GM12878 (cell line): ENCODE results near the gene NAV2. TPM values are rescaled to one million over a fixed set of nuclear protein-coding genes. Genes with fewer than 3 reads are reported as not detected.

Experiments
- ATAC-seq: fragments of 200-7000 bp; cut with Tn5 transposase; 3 replicates; pipeline ENCODE4 v1.9.1; 2020; ENCODE audit warnings: mild to moderate bottlenecking, moderate library complexity
- BruUV-seq: library from RNA; stranded (reverse); fragments of 400-500 nt; replicated peaks from 2 replicates; lab custom pipeline; 2021; lab: Mats Ljungman, UMichigan
- CTCF ChIA-PET: fragments of 300-600 bp; sonication (Branson Sonifier 250); formaldehyde crosslinking; extraction: SDS; loops from one replicate; lab custom pipeline; 2021; ENCODE audit warnings: inconsistent platforms; lab: Yijun Ruan, JAX
- POLR2A ChIA-PET: fragments of 350-600 bp; formaldehyde crosslinking; extraction: SDS; loops from one replicate; lab custom pipeline; 2021; ENCODE audit warnings: inconsistent platforms; lab: Charles Lee
- RAD21 ChIA-PET: fragments of 300-600 bp; sonication (Branson Sonifier 250); formaldehyde crosslinking; loops from one replicate; lab custom pipeline; 2023; ENCODE audit warnings: antibody characterized with exemption; ENCODE audit not compliant: unreplicated experiment; lab: Charles Lee
- SMC1A ChIA-PET: fragments of 300-600 bp; sonication (Branson Sonifier 250); formaldehyde crosslinking; loops from one replicate; lab custom pipeline; 2023; ENCODE audit not compliant: unreplicated experiment, uncharacterized antibody; lab: Charles Lee
- DNase-seq: peaks from one replicate; pipeline ENCODE4 v3.0.0-alpha.2; 2011; ENCODE audit warnings: low read depth, low spot score
- FAIRE-seq: peaks from 3 replicates; lab custom pipeline; 2011; peaks lifted over from hg19 to GRCh38; lab: Jason Lieb, UNC
- H2AFZ ChIP-seq: 2 replicates; pipeline ENCODE4 v1.6.0; 2011; ENCODE audit warnings: low read depth, low read length, control low read depth; ENCODE audit not compliant: control insufficient read depth
- H3K27ac ChIP-seq: 2 replicates; pipeline ENCODE4 v1.5.1; 2011; ENCODE audit warnings: control low read depth; ENCODE audit not compliant: control insufficient read depth, insufficient read depth
- H3K27me3 ChIP-seq, 2 experiments: replicated peaks in 1 of 2; 2 replicates each; pipeline versions ENCODE4 v1.6.0 to v1.6.1; 2011; ENCODE audit warnings: low read length in 1 of 2; ENCODE audit not compliant: control insufficient read depth in 2 of 2, insufficient read depth in 2 of 2
- H3K36me3 ChIP-seq, 2 experiments: 2 replicates each; pipeline ENCODE4 v1.5.1; 2011; ENCODE audit warnings: low read length in 1 of 2; ENCODE audit not compliant: control insufficient read depth in 2 of 2, insufficient read depth in 2 of 2
- H3K4me1 ChIP-seq: 2 replicates; pipeline ENCODE4 v1.6.1; 2011; ENCODE audit warnings: mild to moderate bottlenecking, low read length, moderate library complexity, mixed read lengths; ENCODE audit not compliant: control insufficient read depth, insufficient read depth
- H3K4me2 ChIP-seq: 2 replicates; pipeline ENCODE4 v1.6.0; 2011; ENCODE audit warnings: control low read depth; ENCODE audit not compliant: control insufficient read depth, insufficient read depth
- H3K4me3 ChIP-seq: fragments of 200-600 bp; sonication (generic); 2 replicates; pipeline ENCODE4 v1.5.1; 2016
- H3K79me2 ChIP-seq: 2 replicates; pipeline ENCODE4 v1.6.0; 2011; ENCODE audit warnings: low read length; ENCODE audit not compliant: control insufficient read depth, insufficient read depth
- H3K9ac ChIP-seq: 2 replicates; pipeline ENCODE4 v1.8.0; 2011; ENCODE audit warnings: low read length, control low read depth, mixed read lengths; ENCODE audit not compliant: control insufficient read depth, insufficient read depth
- H3K9me3 ChIP-seq: replicated peaks from 3 replicates; pipeline ENCODE4 v1.5.1; 2011; ENCODE audit warnings: mild to moderate bottlenecking, low read length; ENCODE audit not compliant: control insufficient read depth, insufficient read depth
- H4K20me1 ChIP-seq: 2 replicates; pipeline ENCODE4 v1.6.0; 2011; ENCODE audit not compliant: control insufficient read depth, insufficient read depth
- ETV6 ChIP-seq, 2 experiments: fragments of 450-650 bp in 1 of 2; IDR thresholded peaks in 1 of 2; conservative IDR thresholded peaks in 1 of 2; 2 replicates each; pipeline ENCODE4 v1.6.1; 2014; ENCODE audit warnings: antibody characterized with exemption in 1 of 2, borderline replicate concordance in 1 of 2, low read depth in 1 of 2, mild to moderate bottlenecking in 1 of 2, moderate library complexity in 1 of 2
- IKZF1 ChIP-seq: fragments of 450-650 bp; conservative IDR thresholded peaks from 2 replicates; pipeline ENCODE4 v1.6.1; 2017; ENCODE audit warnings: antibody characterized with exemption, mild to moderate bottlenecking
- MYB ChIP-seq: fragments of 150-350 bp; IDR thresholded peaks from 2 replicates; pipeline ENCODE4 v1.6.1; 2014; ENCODE audit warnings: mild to moderate bottlenecking, low read depth, low read length, borderline replicate concordance
- PAX5 ChIP-seq: IDR thresholded peaks from 2 replicates; pipeline ENCODE4 v1.6.1; 2011; ENCODE audit warnings: low read depth, low read length, borderline replicate concordance
- POLR2A ChIP-seq: IDR thresholded peaks from 2 replicates; pipeline ENCODE4 v1.6.1; 2011; ENCODE audit warnings: low read depth, mild to moderate bottlenecking, low read length
- RUNX3 ChIP-seq: IDR thresholded peaks from 2 replicates; pipeline ENCODE4 v1.6.1; 2012; ENCODE audit warnings: low read length, inconsistent platforms
- SMARCA5 ChIP-seq: fragments of 450-650 bp; IDR thresholded peaks from 2 replicates; pipeline ENCODE4 v1.6.1; 2017; ENCODE audit warnings: mild to moderate bottlenecking
- ZNF207 ChIP-seq: fragments of 450-650 bp; IDR thresholded peaks from 2 replicates; pipeline ENCODE4 v1.6.1; 2014; ENCODE audit warnings: antibody characterized with exemption, mild to moderate bottlenecking, borderline replicate concordance
- ZSCAN29 ChIP-seq: fragments of 450-650 bp; IDR thresholded peaks from 2 replicates; pipeline ENCODE4 v1.6.1; 2017; ENCODE audit warnings: mild to moderate bottlenecking, moderate library complexity
- WGBS: methylation state at CpG from one replicate; pipeline ENCODE4 v1.1.6; 2016; ENCODE audit warnings: low lambda C conversion rate; ENCODE audit not compliant: insufficient replicate concordance, insufficient coverage; ENCODE audit errors: missing lambda C conversion rate; 5-methylcytosine and 5-hydroxymethylcytosine counted together
- in situ Hi-C: fragments of 300-500 bp; cut with MboI; formaldehyde crosslinking; loops from 9 replicates; pipeline ENCODE4 v1.14.3; 2018; ENCODE audit warnings: mixed read lengths
- intact Hi-C: fragments of 100-400 bp; cut with micrococcal nuclease; formaldehyde crosslinking; loops from one replicate; pipeline ENCODE4 v1.14.2; 2022; ENCODE audit not compliant: unreplicated experiment
- polyA plus RNA-seq, 11 experiments: library from polyadenylated mRNA; depleted of rRNA in 4 of 11; unstranded in 6 of 11; stranded (reverse) in 5 of 11; fragments of >200 nt; fragmentation: Nextera tagmentation in 4 of 11; fragmentation: Illumina TruSeq in 1 of 11; extraction: Ambion mirVana in 4 of 11; extraction: Trizol in 1 of 11; gene quantifications; 1 replicate in 1 of 11; 2 replicates in 10 of 11; pipeline versions ENCODE4 v1.2.1 to v1.2.3, GENCODE V29; 2011 to 2016; ENCODE audit warnings: inconsistent platforms in 2 of 11, missing spikeins in 2 of 11, low read depth in 1 of 11
- total RNA-seq, 4 experiments: library from RNA; depleted of rRNA in 3 of 4; stranded (reverse); fragments of >200 nt in 3 of 4; fragmentation: Illumina TruSeq in 1 of 4; extraction: Trizol in 1 of 4; gene quantifications; 2 replicates each; pipeline versions ENCODE4 v1.2.1 to v1.2.3, GENCODE V29; 2013 to 2021
- TF ChIP-seq, protein P1 (sequence below): fragments of 450-650 bp; IDR thresholded peaks from 2 replicates; pipeline ENCODE4 v1.6.1; 2017; ENCODE audit warnings: borderline replicate concordance
- TF ChIP-seq, protein P2 (sequence below): IDR thresholded peaks from 2 replicates; pipeline ENCODE4 v1.6.1; 2012; ENCODE audit warnings: mild to moderate bottlenecking, low read depth, low read length
- TF ChIP-seq, protein P3 (sequence below): fragments of 450-650 bp; formaldehyde crosslinking; IDR thresholded peaks from 2 replicates; pipeline ENCODE4 v1.4.0; 2022; ENCODE audit warnings: mild to moderate bottlenecking, moderate library complexity
- TF ChIP-seq, protein P4 (sequence below), 3 experiments: IDR thresholded peaks in 2 of 3; conservative IDR thresholded peaks in 1 of 3; 2 replicates each; pipeline ENCODE4 v1.5.1; 2011; ENCODE audit warnings: low read depth in 3 of 3, low read length in 3 of 3, mild to moderate bottlenecking in 3 of 3, control low read depth in 2 of 3, moderate library complexity in 2 of 3, inconsistent platforms in 1 of 3, mixed read lengths in 1 of 3; ENCODE audit not compliant: control insufficient read depth in 2 of 3, insufficient read depth in 1 of 3; ENCODE audit errors: extremely low read depth in 1 of 3

NAV2 gene
- total and polyA plus RNA-seq, 10 of the 15 experiments (the other 5 are each of a cell fraction or from before 2014, with no cell fraction given) = 0.35 to 6.1 (median 1.1) TPM

DNA sequence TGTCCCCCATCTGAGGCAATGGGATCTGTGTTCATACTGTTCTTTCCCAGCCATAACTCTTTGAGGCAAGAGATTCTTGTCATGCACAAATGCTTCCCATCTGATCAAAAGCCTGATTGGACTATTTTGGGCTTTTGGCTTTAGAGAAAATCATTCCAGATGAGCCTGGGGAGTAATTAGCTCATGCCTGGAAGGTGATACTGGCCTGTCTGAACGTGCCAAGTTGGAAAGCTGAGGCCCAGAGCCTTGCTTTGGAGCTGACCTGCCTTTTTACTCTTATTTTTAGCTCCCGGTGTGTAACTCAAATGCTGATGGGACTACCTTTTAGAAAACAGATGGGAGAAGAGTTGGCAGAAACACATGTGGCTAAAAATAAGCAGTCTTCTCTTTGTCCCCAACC lies 342.7 kb downstream of the NAV2 start:
- ChIA-PET CTCF (interaction anchor here (1.3 kb wide), 1 partner anchor 11 kb away, joined by 4 read pairs; no protein-coding TSS in a partner anchor), RAD21 (no interaction called here), SMC1A (interaction anchor here (0.6 to 1.2 kb wide), 2 partner anchors 11 to 519 kb away, joined by 3 read pairs; no protein-coding TSS in a partner anchor), POLR2A (no interaction called here)
- H3K4me2 ChIP-seq = no peak overlapping the region
- no peaks in the 10 kb centered on the region for H3K27me3 ChIP-seq
- no peaks in the 10 kb centered on the region for H4K20me1 ChIP-seq
- no peaks in the 10 kb centered on the region for H3K36me3 ChIP-seq
- H3K4me3 ChIP-seq = no peak overlapping the region
- intact Hi-C loops = no loop called here
- no peak overlapping the region for H2AFZ ChIP-seq
- DNase-seq = no peak
- H3K27ac ChIP-seq = no peak overlapping the region
- no TSS peak for BruUV-seq
- in situ Hi-C loops = no loop called here
- no peak for FAIRE-seq
- no peaks in the 10 kb centered on the region for H3K79me2 ChIP-seq
- H3K9ac ChIP-seq = no peak overlapping the region
- 50% methylated on average over 2 of the region's 2 CpGs for WGBS
- H3K9me3 ChIP-seq = no peaks in the 10 kb centered on the region
- no peaks in the 10 kb centered on the region for H3K4me1 ChIP-seq
- ATAC-seq = no peak
- TF ChIP-seq MYB (no peak), RUNX3 (no peak), ETV6 (conservative IDR thresholded peaks at IDR 0.05 in 1 of 2, IDR thresholded peaks at IDR 0.05 in 1 of 2; ENCODE audit: borderline replicate concordance in 1 of 2, low read depth in 1 of 2) (no peak), PAX5 (no peak), POLR2A (no peak), ZNF207 (no peak), ZSCAN29 (no peak), IKZF1 (no peak), SMARCA5 (no peak)
- TF ChIP-seq, protein P1, sequence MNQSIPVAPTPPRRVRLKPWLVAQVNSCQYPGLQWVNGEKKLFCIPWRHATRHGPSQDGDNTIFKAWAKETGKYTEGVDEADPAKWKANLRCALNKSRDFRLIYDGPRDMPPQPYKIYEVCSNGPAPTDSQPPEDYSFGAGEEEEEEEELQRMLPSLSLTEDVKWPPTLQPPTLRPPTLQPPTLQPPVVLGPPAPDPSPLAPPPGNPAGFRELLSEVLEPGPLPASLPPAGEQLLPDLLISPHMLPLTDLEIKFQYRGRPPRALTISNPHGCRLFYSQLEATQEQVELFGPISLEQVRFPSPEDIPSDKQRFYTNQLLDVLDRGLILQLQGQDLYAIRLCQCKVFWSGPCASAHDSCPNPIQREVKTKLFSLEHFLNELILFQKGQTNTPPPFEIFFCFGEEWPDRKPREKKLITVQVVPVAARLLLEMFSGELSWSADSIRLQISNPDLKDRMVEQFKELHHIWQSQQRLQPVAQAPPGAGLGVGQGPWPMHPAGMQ = no peak
- TF ChIP-seq, protein P2, sequence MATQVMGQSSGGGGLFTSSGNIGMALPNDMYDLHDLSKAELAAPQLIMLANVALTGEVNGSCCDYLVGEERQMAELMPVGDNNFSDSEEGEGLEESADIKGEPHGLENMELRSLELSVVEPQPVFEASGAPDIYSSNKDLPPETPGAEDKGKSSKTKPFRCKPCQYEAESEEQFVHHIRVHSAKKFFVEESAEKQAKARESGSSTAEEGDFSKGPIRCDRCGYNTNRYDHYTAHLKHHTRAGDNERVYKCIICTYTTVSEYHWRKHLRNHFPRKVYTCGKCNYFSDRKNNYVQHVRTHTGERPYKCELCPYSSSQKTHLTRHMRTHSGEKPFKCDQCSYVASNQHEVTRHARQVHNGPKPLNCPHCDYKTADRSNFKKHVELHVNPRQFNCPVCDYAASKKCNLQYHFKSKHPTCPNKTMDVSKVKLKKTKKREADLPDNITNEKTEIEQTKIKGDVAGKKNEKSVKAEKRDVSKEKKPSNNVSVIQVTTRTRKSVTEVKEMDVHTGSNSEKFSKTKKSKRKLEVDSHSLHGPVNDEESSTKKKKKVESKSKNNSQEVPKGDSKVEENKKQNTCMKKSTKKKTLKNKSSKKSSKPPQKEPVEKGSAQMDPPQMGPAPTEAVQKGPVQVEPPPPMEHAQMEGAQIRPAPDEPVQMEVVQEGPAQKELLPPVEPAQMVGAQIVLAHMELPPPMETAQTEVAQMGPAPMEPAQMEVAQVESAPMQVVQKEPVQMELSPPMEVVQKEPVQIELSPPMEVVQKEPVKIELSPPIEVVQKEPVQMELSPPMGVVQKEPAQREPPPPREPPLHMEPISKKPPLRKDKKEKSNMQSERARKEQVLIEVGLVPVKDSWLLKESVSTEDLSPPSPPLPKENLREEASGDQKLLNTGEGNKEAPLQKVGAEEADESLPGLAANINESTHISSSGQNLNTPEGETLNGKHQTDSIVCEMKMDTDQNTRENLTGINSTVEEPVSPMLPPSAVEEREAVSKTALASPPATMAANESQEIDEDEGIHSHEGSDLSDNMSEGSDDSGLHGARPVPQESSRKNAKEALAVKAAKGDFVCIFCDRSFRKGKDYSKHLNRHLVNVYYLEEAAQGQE = no peak
- TF ChIP-seq, protein P3, sequence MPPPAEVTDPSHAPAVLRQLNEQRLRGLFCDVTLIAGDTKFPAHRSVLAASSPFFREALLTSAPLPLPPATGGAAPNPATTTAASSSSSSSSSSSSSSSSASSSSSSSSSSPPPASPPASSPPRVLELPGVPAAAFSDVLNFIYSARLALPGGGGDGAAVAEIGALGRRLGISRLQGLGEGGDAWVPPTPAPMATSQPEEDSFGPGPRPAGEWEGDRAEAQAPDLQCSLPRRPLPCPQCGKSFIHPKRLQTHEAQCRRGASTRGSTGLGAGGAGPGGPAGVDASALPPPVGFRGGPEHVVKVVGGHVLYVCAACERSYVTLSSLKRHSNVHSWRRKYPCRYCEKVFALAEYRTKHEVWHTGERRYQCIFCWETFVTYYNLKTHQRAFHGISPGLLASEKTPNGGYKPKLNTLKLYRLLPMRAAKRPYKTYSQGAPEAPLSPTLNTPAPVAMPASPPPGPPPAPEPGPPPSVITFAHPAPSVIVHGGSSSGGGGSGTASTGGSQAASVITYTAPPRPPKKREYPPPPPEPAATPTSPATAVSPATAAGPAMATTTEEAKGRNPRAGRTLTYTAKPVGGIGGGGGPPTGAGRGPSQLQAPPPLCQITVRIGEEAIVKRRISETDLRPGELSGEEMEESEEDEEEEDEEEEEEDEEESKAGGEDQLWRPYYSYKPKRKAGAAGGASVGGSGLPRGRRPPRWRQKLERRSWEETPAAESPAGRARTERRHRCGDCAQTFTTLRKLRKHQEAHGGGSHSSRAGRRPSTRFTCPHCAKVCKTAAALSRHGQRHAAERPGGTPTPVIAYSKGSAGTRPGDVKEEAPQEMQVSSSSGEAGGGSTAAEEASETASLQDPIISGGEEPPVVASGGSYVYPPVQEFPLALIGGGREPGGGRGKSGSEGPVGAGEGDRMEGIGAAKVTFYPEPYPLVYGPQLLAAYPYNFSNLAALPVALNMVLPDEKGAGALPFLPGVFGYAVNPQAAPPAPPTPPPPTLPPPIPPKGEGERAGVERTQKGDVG = no peak
- TF ChIP-seq, protein P4, sequence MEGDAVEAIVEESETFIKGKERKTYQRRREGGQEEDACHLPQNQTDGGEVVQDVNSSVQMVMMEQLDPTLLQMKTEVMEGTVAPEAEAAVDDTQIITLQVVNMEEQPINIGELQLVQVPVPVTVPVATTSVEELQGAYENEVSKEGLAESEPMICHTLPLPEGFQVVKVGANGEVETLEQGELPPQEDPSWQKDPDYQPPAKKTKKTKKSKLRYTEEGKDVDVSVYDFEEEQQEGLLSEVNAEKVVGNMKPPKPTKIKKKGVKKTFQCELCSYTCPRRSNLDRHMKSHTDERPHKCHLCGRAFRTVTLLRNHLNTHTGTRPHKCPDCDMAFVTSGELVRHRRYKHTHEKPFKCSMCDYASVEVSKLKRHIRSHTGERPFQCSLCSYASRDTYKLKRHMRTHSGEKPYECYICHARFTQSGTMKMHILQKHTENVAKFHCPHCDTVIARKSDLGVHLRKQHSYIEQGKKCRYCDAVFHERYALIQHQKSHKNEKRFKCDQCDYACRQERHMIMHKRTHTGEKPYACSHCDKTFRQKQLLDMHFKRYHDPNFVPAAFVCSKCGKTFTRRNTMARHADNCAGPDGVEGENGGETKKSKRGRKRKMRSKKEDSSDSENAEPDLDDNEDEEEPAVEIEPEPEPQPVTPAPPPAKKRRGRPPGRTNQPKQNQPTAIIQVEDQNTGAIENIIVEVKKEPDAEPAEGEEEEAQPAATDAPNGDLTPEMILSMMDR (IDR thresholded peaks at IDR 0.05 in 2 of 3, conservative IDR thresholded peaks at IDR 0.05 in 1 of 3; ENCODE audit: control insufficient read depth in 2 of 3, extremely low read depth in 1 of 3, insufficient read depth in 1 of 3, low read depth in 3 of 3, low read length in 3 of 3) = no peak
